HUES6 (cell line): Measurements from ENCODE around the gene AGBL5.
A peak's percentile ranks its signal among the peaks of the same experiment; 100 is the strongest.
"Not testable (repeated sequence)": the region's sequence is repeated elsewhere in the genome, so short reads cannot be mapped to it uniquely, and the experiment has no call there.

Experiments used
- H3K27ac ChIP-seq: 2 replicates; pipeline ENCODE4 v1.7.0; 2013; ENCODE audit warnings: low read depth, mild to moderate bottlenecking, low read length, inconsistent platforms
- H3K27me3 ChIP-seq: 2 replicates; pipeline ENCODE4 v1.6.1; 2013; ENCODE audit warnings: low read length; ENCODE audit not compliant: control insufficient read depth, insufficient read depth
- H3K36me3 ChIP-seq: 2 replicates; pipeline ENCODE4 v1.6.1; 2013; ENCODE audit warnings: low read length; ENCODE audit not compliant: control insufficient read depth, insufficient read depth
- H3K4me1 ChIP-seq: 2 replicates; pipeline ENCODE4 v1.6.1; 2013; ENCODE audit warnings: low read length; ENCODE audit not compliant: control insufficient read depth, insufficient read depth
- H3K4me3 ChIP-seq: 2 replicates; pipeline ENCODE4 v1.5.1; 2013; ENCODE audit warnings: low read depth, low read length
- H3K9ac ChIP-seq: one replicate; pipeline ENCODE4 v1.6.1; 2013; ENCODE audit warnings: mild to moderate bottlenecking, low read length
- H3K9me3 ChIP-seq: 2 replicates; pipeline ENCODE4 v1.6.1; 2013; ENCODE audit warnings: low read depth, low read length; ENCODE audit not compliant: control insufficient read depth, insufficient read depth

AGBL5 gene

DNA sequence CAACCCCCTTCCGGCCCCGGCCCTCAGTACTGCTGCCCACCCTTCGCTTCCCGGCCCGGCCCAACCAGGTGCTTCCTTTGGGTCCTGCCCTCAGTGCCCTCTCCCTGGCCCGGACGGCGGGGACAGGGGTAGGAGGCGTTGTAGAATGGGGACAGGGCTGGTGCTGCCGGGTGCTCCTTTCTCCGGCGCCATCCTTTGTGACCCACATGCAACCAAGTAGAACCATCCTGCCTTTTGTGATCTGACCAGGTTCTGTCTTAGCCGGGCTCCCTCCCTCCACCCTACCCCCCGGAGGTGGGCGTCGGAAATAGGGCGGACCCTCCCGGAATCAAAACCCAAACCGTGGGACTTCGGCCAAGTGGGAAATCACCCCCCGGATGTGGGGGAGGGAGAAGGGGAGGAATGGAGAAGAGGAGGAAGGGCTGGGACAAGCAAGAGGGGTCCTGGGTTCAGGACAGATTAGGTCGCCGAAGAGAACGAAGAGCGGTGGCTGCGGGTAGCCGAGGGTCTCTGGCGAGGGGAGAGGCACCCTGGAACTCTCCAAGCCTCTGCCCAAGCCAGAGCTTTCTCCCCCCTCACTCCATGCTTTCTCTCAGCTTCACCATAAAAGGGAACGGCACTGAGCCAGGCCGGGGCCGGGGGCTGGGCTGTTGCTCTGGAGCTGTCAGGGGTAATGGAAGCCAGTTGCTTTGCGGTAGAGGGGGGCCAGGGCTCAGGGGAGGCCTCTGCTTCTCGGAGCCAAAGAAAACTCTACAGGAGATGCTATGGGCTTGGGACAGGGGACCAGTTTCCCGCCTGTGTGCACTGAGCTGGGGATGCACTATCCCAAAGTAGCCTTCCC lies 20.7 kb downstream of the AGBL5 start:
- H3K4me3 ChIP-seq: peak overlapping the region; percentile 83
- H3K4me1 ChIP-seq: peaks cover 12% of the 10 kb centered on the region
- no peaks in the 10 kb centered on the region for H3K27me3 ChIP-seq
- peak overlapping the region; percentile 62 for H3K9ac ChIP-seq
- H3K36me3 ChIP-seq: peaks cover 31% of the 10 kb centered on the region
- H3K9me3 ChIP-seq: no peaks in the 10 kb centered on the region
- H3K27ac ChIP-seq: peak overlapping the region; percentile 19; the same call in 1 of the 2 replicates

DNA sequence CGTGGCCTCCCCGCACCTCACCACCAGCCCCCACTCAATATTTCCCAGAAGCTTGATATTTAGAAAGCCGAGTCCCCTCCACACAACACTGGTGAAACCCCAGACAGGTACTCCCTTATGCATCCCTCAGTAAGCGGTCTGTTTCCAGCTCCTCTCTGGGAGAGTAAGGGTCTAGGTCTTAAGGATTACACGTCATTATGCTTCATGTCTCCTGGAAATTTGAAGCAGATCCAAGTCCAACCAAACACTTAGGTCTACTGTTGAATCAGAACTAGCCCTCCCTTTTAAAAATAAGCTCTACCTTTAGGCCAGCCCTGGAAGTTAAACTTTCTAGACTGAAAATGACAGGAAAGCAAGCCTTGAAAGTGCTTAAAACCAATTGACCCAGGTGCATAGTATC lies 21.5 kb downstream of the AGBL5 start:
- peak overlapping the region; percentile 83 for H3K4me3 ChIP-seq
- H3K4me1 ChIP-seq: peaks cover 12% of the 10 kb centered on the region
- no peaks in the 10 kb centered on the region for H3K9me3 ChIP-seq
- peak overlapping the region; percentile 62 for H3K9ac ChIP-seq
- H3K36me3 ChIP-seq: peaks cover 24% of the 10 kb centered on the region
- no peak overlapping the region; the same call in 1 of the 2 replicates for H3K27ac ChIP-seq
- H3K27me3 ChIP-seq: no peaks in the 10 kb centered on the region

- peaks cover 15% of the 10 kb centered on the region for H3K36me3 ChIP-seq
- peaks cover 17% of the 10 kb centered on the region for H3K4me1 ChIP-seq
- no peak overlapping the region for H3K9ac ChIP-seq
- no peaks in the 10 kb centered on the region for H3K27me3 ChIP-seq
- no peak overlapping the region for H3K27ac ChIP-seq
- no peaks in the 10 kb centered on the region for H3K9me3 ChIP-seq
- H3K4me3 ChIP-seq: no peak overlapping the region
Measured at GRCh38 chr2:27073782-27074181, 22.3 kb downstream of the AGBL5 start.

GRCh38 chr2:27074738-27075565 lies 23.5 kb downstream of the AGBL5 start:
- Histone ChIP-seq H3K27ac (no peak overlapping the region), H3K9ac (no peak overlapping the region), H3K36me3 (peaks cover 3% of the 10 kb centered on the region), H3K4me3 (no peak overlapping the region), H3K4me1 (peaks cover 22% of the 10 kb centered on the region), H3K27me3 (no peaks in the 10 kb centered on the region), H3K9me3 (no peaks in the 10 kb centered on the region)

GRCh38 chr2:27075566-27075871 lies 24.1 kb downstream of the AGBL5 start:
- H3K9me3 ChIP-seq, H3K4me3 ChIP-seq, H3K27me3 ChIP-seq, H3K9ac ChIP-seq, H3K36me3 ChIP-seq, H3K27ac ChIP-seq: not testable (repeated sequence)
- H3K4me1 ChIP-seq: peaks cover 23% of the 10 kb centered on the region

- Histone ChIP-seq H3K9ac (no peak overlapping the region), H3K36me3 (no peaks in the 10 kb centered on the region), H3K4me3 (no peak overlapping the region), H3K4me1 (peaks cover 25% of the 10 kb centered on the region), H3K9me3 (no peaks in the 10 kb centered on the region), H3K27ac (no peak overlapping the region), H3K27me3 (no peaks in the 10 kb centered on the region)
Measured at GRCh38 chr2:27076323-27076722, 24.9 kb downstream of the AGBL5 start.

DNA sequence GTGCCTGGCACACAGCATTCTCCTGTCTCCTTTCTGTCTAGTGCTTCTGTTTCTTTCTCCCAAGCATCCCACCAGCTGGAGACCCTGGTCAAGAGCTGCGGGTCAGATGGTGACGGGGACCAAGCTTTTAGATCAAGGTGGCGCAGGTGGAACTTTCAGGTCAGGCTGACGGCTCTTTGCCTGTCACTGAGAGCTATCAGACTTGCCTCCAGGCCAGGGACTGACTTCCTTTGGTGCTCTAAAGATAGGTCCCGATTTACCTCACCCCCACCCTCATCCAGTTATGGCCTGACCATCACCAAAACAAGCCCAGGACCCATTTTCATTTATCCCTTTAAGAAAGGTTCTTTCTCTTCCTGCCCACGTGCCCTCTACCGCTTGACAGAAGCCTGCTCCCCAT lies 25.8 kb downstream of the AGBL5 start:
- H3K9me3 ChIP-seq: no peaks in the 10 kb centered on the region
- no peak overlapping the region for H3K27ac ChIP-seq
- no peak overlapping the region for H3K4me3 ChIP-seq
- no peak overlapping the region for H3K9ac ChIP-seq
- peaks cover 29% of the 10 kb centered on the region for H3K4me1 ChIP-seq
- H3K27me3 ChIP-seq: no peaks in the 10 kb centered on the region
- H3K36me3 ChIP-seq: no peaks in the 10 kb centered on the region

DNA sequence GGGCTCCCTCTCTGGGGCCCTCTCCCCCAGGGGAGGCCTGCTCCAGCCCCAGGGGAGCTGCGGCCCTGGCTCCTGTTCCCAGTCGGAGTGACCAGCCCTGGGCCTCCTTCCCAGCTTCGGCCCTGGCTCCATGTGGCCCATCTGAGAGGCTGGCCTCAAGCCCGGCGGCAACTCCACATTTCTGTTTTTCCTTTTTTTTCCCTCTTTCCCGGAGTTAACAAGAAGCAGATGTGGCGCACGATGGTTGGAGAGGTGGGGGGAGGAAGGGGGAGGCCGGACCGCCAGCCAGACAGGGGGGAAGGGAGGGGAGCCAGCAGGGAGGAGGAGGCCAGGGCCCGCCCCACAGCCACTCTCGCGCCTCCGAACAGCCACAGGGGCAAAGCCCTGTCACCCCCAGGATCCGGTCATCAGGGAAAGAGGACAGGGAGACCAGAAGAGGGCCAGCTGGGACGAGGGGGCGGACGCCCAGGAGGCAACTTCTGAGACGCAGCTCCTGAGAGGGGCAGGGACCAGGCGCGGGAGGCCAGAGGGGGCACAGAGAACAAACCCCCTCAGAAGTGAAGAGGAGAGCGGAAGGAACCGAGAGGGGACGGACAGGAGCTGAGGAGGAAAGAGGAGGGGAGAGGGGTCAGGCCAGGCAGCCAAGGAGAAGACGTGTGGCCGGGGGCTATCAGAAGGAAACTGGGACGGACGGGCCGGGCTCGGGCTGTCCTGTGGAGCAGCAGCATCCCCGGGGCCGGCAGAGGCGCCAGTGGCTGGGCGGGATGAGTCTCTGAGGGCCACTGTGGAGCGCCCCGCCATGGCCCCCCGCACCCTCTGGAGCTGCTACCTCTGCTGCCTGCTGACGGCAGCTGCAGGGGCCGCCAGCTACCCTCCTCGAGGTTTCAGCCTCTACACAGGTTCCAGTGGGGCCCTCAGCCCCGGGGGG lies 27.1 kb downstream of the AGBL5 start, which contains the start of gene EMILIN1:
EMILIN1 (plus strand) TSS at position 349 of the 928 bp plus-strand sequence; CDS start at position 800, 451 bp downstream.
- Histone ChIP-seq H3K27ac (no peak within 1 kb of the TSS), H3K36me3 (no peaks in the 10 kb centered on the region), H3K9ac (peak within 1 kb of the TSS; percentile 48), H3K27me3 (no peaks in the 10 kb centered on the region), H3K4me1 (peaks cover 21% of the 10 kb centered on the region), H3K4me3 (0 out of 2 replicates have a peak within 1 kb of the TSS, but pooled peaks have one; percentile 30), H3K9me3 (no peaks in the 10 kb centered on the region)

DNA sequence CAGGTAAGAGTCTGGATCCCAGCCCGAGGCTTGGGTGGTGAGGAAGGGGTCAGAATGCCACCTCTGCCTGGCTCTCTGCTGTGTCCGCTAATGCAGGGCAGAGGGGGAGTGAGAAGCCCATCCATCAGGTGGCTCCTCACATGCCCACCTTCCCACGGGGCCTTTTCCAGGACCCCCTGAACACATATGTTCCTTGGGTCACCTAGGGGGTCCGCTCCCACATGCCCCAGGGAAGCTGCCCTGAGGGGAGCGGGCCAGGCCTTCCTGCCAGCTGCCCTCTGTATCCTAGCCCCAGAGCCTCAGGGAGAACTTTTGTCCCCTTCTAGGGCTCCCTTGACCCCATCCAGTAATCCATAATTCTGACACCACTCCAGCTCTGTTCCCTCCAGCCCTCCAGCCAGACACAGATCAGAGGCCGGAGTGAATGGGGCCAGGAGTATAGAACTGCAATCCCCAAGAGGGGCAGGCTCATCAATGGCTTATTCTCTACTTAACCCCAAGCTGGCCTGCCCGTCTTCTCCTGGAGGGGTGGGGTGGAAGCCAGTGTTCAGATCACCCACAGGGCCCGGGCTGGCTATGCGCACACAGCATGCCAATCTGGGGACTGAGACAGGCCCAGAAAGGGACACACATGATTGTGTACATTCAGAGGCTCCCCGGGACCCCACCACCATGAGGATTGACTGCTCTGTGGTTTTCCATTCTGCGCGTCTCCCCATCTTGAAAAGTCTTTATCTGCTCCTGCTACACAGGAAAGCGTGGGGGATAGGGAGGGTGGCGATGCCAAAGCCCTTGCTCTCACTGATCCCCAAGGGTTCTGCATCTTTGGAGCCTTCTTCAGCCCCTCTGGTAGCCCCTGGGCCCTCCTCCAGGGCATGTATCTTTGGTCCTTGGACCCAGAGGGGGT lies 28.0 kb downstream of the AGBL5 start:
- Histone ChIP-seq H3K27ac (no peak overlapping the region), H3K9ac (no peak overlapping the region), H3K9me3 (no peaks in the 10 kb centered on the region), H3K4me3 (no peak overlapping the region), H3K4me1 (peaks cover 21% of the 10 kb centered on the region), H3K27me3 (no peaks in the 10 kb centered on the region), H3K36me3 (no peaks in the 10 kb centered on the region)

GRCh38 chr2:27080140-27080469 lies 28.6 kb downstream of the AGBL5 start:
- no peak overlapping the region for H3K4me3 ChIP-seq
- H3K36me3 ChIP-seq: no peaks in the 10 kb centered on the region
- H3K27me3 ChIP-seq: no peaks in the 10 kb centered on the region
- peaks cover 21% of the 10 kb centered on the region for H3K4me1 ChIP-seq
- H3K27ac ChIP-seq: no peak overlapping the region
- no peak overlapping the region for H3K9ac ChIP-seq
- H3K9me3 ChIP-seq: no peaks in the 10 kb centered on the region
